H9 (cell line): Measurements from ENCODE around the gene ALCAM. TPM values are rescaled to one million over a fixed set of nuclear protein-coding genes. Genes with fewer than 3 reads are reported as not detected.

Experiments
- DNase-seq: peaks from one replicate; pipeline ENCODE4 v3.0.0-alpha.2; 2017
- H2AFZ ChIP-seq: one replicate; pipeline ENCODE4 v1.6.1; 2013; ENCODE audit warnings: mild to moderate bottlenecking, low read length, control low read depth, moderate library complexity
- H2AK5ac ChIP-seq: 2 replicates; pipeline ENCODE4 v1.6.1; 2013; ENCODE audit warnings: low read length, control low read depth, mixed read lengths; ENCODE audit not compliant: insufficient read length
- H2BK120ac ChIP-seq: one replicate; pipeline ENCODE4 v1.6.1; 2013; ENCODE audit warnings: low read depth, mild to moderate bottlenecking, low read length, control low read depth, inconsistent platforms; ENCODE audit not compliant: poor library complexity, severe bottlenecking
- H2BK12ac ChIP-seq: 2 replicates; pipeline ENCODE4 v1.6.1; 2013; ENCODE audit warnings: low read length, control low read depth, mixed read lengths, low read depth; ENCODE audit not compliant: insufficient read length
- H2BK15ac ChIP-seq: 2 replicates; pipeline ENCODE4 v1.6.1; 2013; ENCODE audit warnings: low read depth, low read length, control low read depth
- H2BK20ac ChIP-seq: one replicate; pipeline ENCODE4 v1.6.1; 2013; ENCODE audit warnings: low read depth, mild to moderate bottlenecking, low read length, control low read depth, inconsistent platforms; ENCODE audit not compliant: poor library complexity, severe bottlenecking
- H2BK5ac ChIP-seq: 2 replicates; pipeline ENCODE4 v1.6.1; 2013; ENCODE audit warnings: low read length, control low read depth, mixed read lengths; ENCODE audit not compliant: insufficient read length
- H3K14ac ChIP-seq: 2 replicates; pipeline ENCODE4 v1.6.1; 2013; ENCODE audit warnings: low read length, control low read depth; ENCODE audit not compliant: insufficient read depth
- H3K18ac ChIP-seq: 2 replicates; pipeline ENCODE4 v1.6.1; 2013; ENCODE audit warnings: low read depth, mild to moderate bottlenecking, mixed read lengths, low read length, control low read depth; ENCODE audit not compliant: insufficient read length
- H3K23ac ChIP-seq: 2 replicates; pipeline ENCODE4 v1.6.1; 2013; ENCODE audit warnings: low read length, control low read depth, mixed read lengths, low read depth; ENCODE audit not compliant: insufficient read length
- H3K23me2 ChIP-seq: 2 replicates; pipeline ENCODE4 v1.6.1; 2013; ENCODE audit warnings: low read depth, mild to moderate bottlenecking, mixed read lengths, low read length, control low read depth; ENCODE audit not compliant: insufficient read length, poor library complexity, severe bottlenecking
- H3K27ac ChIP-seq: 2 replicates; pipeline ENCODE4 v1.5.1; 2013; ENCODE audit warnings: low read length, control low read depth, mixed read lengths, low read depth; ENCODE audit not compliant: insufficient read length
- H3K27me3 ChIP-seq: 2 replicates; pipeline ENCODE4 v1.6.1; 2013; ENCODE audit warnings: low read length, control low read depth, inconsistent platforms; ENCODE audit not compliant: insufficient read depth
- H3K4ac ChIP-seq: 2 replicates; pipeline ENCODE4 v1.6.1; 2013; ENCODE audit warnings: low read depth, mild to moderate bottlenecking, control low read depth, inconsistent platforms, low read length, moderate library complexity
- H3K4me1 ChIP-seq: 2 replicates; pipeline ENCODE4 v1.6.1; 2013; ENCODE audit warnings: low read length, control low read depth, inconsistent platforms; ENCODE audit not compliant: insufficient read depth
- H3K4me2 ChIP-seq: 2 replicates; pipeline ENCODE4 v1.6.1; 2013; ENCODE audit warnings: low read length, control low read depth, mixed read lengths; ENCODE audit not compliant: insufficient read length, insufficient read depth
- H3K56ac ChIP-seq: 2 replicates; pipeline ENCODE4 v1.6.1; 2013; ENCODE audit warnings: low read depth, mild to moderate bottlenecking, mixed read lengths, low read length, control low read depth; ENCODE audit not compliant: insufficient read length
- H3K79me1 ChIP-seq: 2 replicates; pipeline ENCODE4 v1.6.1; 2013; ENCODE audit warnings: low read depth, mild to moderate bottlenecking, moderate library complexity, low read length, control low read depth, inconsistent platforms; ENCODE audit not compliant: insufficient read depth, poor library complexity, severe bottlenecking
- H3K79me2 ChIP-seq: 2 replicates; pipeline ENCODE4 v1.6.1; 2013; ENCODE audit warnings: low read length, control low read depth, inconsistent platforms; ENCODE audit not compliant: insufficient read depth
- H3K9ac ChIP-seq: 2 replicates; pipeline ENCODE4 v1.6.1; 2013; ENCODE audit warnings: low read length, control low read depth, mixed read lengths; ENCODE audit not compliant: insufficient read length; ENCODE audit errors: extremely low read depth
- H3K9me3 ChIP-seq: one replicate; pipeline ENCODE4 v1.6.1; 2013; ENCODE audit warnings: low read depth, low read length, inconsistent platforms; ENCODE audit not compliant: control insufficient read depth
- H3T11ph ChIP-seq: one replicate; pipeline ENCODE4 v1.6.1; 2013; ENCODE audit warnings: mild to moderate bottlenecking, low read length, control low read depth, inconsistent platforms
- H4K20me1 ChIP-seq: one replicate; pipeline ENCODE4 v1.6.1; 2013; ENCODE audit not compliant: control insufficient read depth, insufficient read length, insufficient read depth
- H4K5ac ChIP-seq: 2 replicates; pipeline ENCODE4 v1.6.1; 2013; ENCODE audit warnings: low read depth, mild to moderate bottlenecking, mixed read lengths, low read length, control low read depth; ENCODE audit not compliant: insufficient read length
- H4K8ac ChIP-seq: replicated peaks from 2 replicates; pipeline ENCODE4 v1.6.1; 2013; ENCODE audit warnings: low read length, control low read depth, mixed read lengths, low read depth; ENCODE audit not compliant: insufficient read length
- H4K91ac ChIP-seq: 2 replicates; pipeline ENCODE4 v1.6.1; 2013; ENCODE audit warnings: low read depth, mild to moderate bottlenecking, moderate library complexity, mixed read lengths, low read length, control low read depth; ENCODE audit not compliant: insufficient read length
- H3K27ac Mint-ChIP-seq, 3 experiments: 2 replicates in 2 of 3; 3 replicates in 1 of 3; pipeline ENCODE4 v1.8.0; 2020 to 2021; ENCODE audit warnings: mixed read lengths in 3 of 3, mild to moderate bottlenecking in 1 of 3, moderate library complexity in 1 of 3
- H3K27me3 Mint-ChIP-seq: 2 replicates; pipeline ENCODE4 v1.8.0; 2021; ENCODE audit warnings: low read depth, mild to moderate bottlenecking, moderate library complexity, mixed read lengths
- H3K36me3 Mint-ChIP-seq, 3 experiments: 2 replicates in 2 of 3; 3 replicates in 1 of 3; pipeline ENCODE4 v1.8.0; 2020 to 2021; ENCODE audit warnings: low read depth in 3 of 3, mixed read lengths in 3 of 3; ENCODE audit not compliant: insufficient read depth in 1 of 3
- H3K4me1 Mint-ChIP-seq, 2 experiments: 2 replicates each; pipeline ENCODE4 v1.8.0; 2020; ENCODE audit warnings: mixed read lengths in 2 of 2
- H3K4me3 Mint-ChIP-seq, 2 experiments: 2 replicates in 1 of 2; 3 replicates in 1 of 2; pipeline ENCODE4 v1.8.0; 2020 to 2021; ENCODE audit warnings: mild to moderate bottlenecking in 2 of 2, mixed read lengths in 2 of 2, moderate library complexity in 1 of 2
- H3K9me3 Mint-ChIP-seq, 2 experiments: 2 replicates in 1 of 2; 3 replicates in 1 of 2; pipeline ENCODE4 v1.8.0; 2020; ENCODE audit warnings: mild to moderate bottlenecking in 2 of 2, mixed read lengths in 2 of 2, moderate library complexity in 1 of 2
- CTCF ChIP-seq: fragments of 200-600 bp; sonication (generic); conservative IDR thresholded peaks from 3 replicates; pipeline ENCODE4 v1.8.0; 2021; ENCODE audit warnings: antibody characterized with exemption, mild to moderate bottlenecking
- WGBS: extraction: QIAGEN DNeasy Blood & Tissue Kit; methylation state at CpG from one replicate; pipeline ENCODE4 v1.1.7; 2013; ENCODE audit warnings: missing lambda C conversion rate, low lambda C conversion rate, mixed read lengths; ENCODE audit not compliant: insufficient read length; ENCODE audit errors: extremely low coverage; 5-methylcytosine and 5-hydroxymethylcytosine counted together
- total RNA-seq: library from RNA; stranded (reverse); gene quantifications from 2 replicates; pipeline ENCODE4 v1.2.1, GENCODE V29; 2021

The ALCAM gene
- total RNA-seq, 1 experiment from 2014 or later = 43.7 TPM

- no peak overlapping the region for H3K56ac ChIP-seq
- H3K23ac ChIP-seq = no peak overlapping the region
- no peak overlapping the region for H3K4me2 ChIP-seq
- H3K79me1 ChIP-seq = no peaks in the 10 kb centered on the region
- Mint-ChIP-seq H3K36me3 (no peaks in the 10 kb centered on the region), H3K27me3 (no peaks in the 10 kb centered on the region), H3K4me3 (no peak overlapping the region), H3K9me3 (no peaks in the 10 kb centered on the region), H3K27ac (no peak overlapping the region), H3K4me1 (peaks cover 2 to 3% of the 10 kb centered on the region in 2 experiments; a peak in 2 of 4 replicates)
- H3K4me1 ChIP-seq = no peaks in the 10 kb centered on the region; the same call in 1 of the 2 replicates
- H3K27ac ChIP-seq = no peak overlapping the region
- no peak overlapping the region for H4K8ac ChIP-seq
- no peak overlapping the region for H3K18ac ChIP-seq
- H4K20me1 ChIP-seq = no peaks in the 10 kb centered on the region
- H3K14ac ChIP-seq = no peak overlapping the region
- no peak for DNase-seq
- H4K91ac ChIP-seq = no peak overlapping the region
- H2AFZ ChIP-seq = no peak overlapping the region
- H2BK12ac ChIP-seq = no peak overlapping the region
- no peak for TF ChIP-seq CTCF
- H3T11ph ChIP-seq = no peak overlapping the region
- H2BK120ac ChIP-seq = no peak overlapping the region
- WGBS = no CpG with 5 or more reads among the region's 1 CpG
- H4K5ac ChIP-seq = no peak overlapping the region
- H3K9ac ChIP-seq = no peak overlapping the region
- H3K27me3 ChIP-seq = no peaks in the 10 kb centered on the region
- no peak overlapping the region for H2BK20ac ChIP-seq
- H2BK5ac ChIP-seq = no peak overlapping the region
- no peaks in the 10 kb centered on the region for H3K23me2 ChIP-seq
- H3K4ac ChIP-seq = no peak overlapping the region
- no peak overlapping the region for H2BK15ac ChIP-seq
- H3K79me2 ChIP-seq = 0 out of 2 replicates have a peak, but pooled peaks cover 2% of the 10 kb centered on the region
- no peaks in the 10 kb centered on the region for H3K9me3 ChIP-seq
- H2AK5ac ChIP-seq = no peak overlapping the region
Measured at GRCh38 chr3:105415951-105416350, 49.2 kb downstream of the ALCAM start.
